Psoas muscle (tissue), 8 donors: ENCODE measurements around the gene COL26A1. TPM values are rescaled to one million over a fixed set of nuclear protein-coding genes. Genes with fewer than 3 reads are reported as not detected.

ENCODE experiments used
- ATAC-seq, 4 donors: fragments of 200-7000 bp; cut with Tn5 transposase; one replicate each; pipeline ENCODE4 v1.9.1; 2020; ENCODE audit warnings: moderate library complexity in 3 of 4, mild to moderate bottlenecking in 2 of 4
- DNase-seq, 2 donors: peaks; one replicate each; pipeline ENCODE4 v3.0.0-alpha.2; 2020
- H3K27ac ChIP-seq: fragments of 200-600 bp; one replicate; pipeline ENCODE4 v1.8.0; 2022
- H3K27me3 ChIP-seq, 3 donors: fragments of 200-600 bp in 1 of 3; one replicate each; pipeline versions ENCODE4 v1.6.1 to v1.8.0; 2013 to 2022; ENCODE audit warnings: low read length in 2 of 3, mild to moderate bottlenecking in 2 of 3, moderate library complexity in 1 of 3; ENCODE audit not compliant: insufficient read depth in 3 of 3
- H3K36me3 ChIP-seq, 2 donors: fragments of 200-600 bp in 1 of 2; one replicate each; pipeline versions ENCODE4 v1.6.1 to v1.8.0; 2013 to 2022; ENCODE audit warnings: low read depth in 1 of 2, mild to moderate bottlenecking in 1 of 2, moderate library complexity in 1 of 2; ENCODE audit not compliant: insufficient read depth in 1 of 2
- H3K4me1 ChIP-seq: fragments of 200-600 bp; one replicate; pipeline ENCODE4 v1.8.0; 2022
- H3K4me3 ChIP-seq: fragments of 200-600 bp; one replicate; pipeline ENCODE4 v1.8.0; 2022; ENCODE audit warnings: mild to moderate bottlenecking
- H3K9me3 ChIP-seq: fragments of 200-600 bp; one replicate; pipeline ENCODE4 v1.8.0; 2022
- CTCF ChIP-seq: fragments of 200-600 bp; IDR thresholded peaks from one replicate; pipeline ENCODE4 v1.8.0; 2022; ENCODE audit warnings: antibody characterized with exemption
- WGBS, 3 donors: extraction: QIAGEN DNeasy Blood & Tissue Kit; methylation state at CpG; one replicate each; pipeline versions ENCODE4 v1.1.6 to v1.1.7; 2013; 5-methylcytosine and 5-hydroxymethylcytosine counted together
- intact Hi-C, 2 donors: fragments of 100-400 bp; cut with DNase I; formaldehyde crosslinking; loops; one replicate each; pipeline versions ENCODE4 v1.11.0 to v1.14.2; 2022
- polyA plus RNA-seq, 3 donors: library from polyadenylated mRNA; stranded (reverse); fragments of 200-250 nt; gene quantifications; one replicate each; pipeline ENCODE4 v1.2.3, GENCODE V29; 2013
- total RNA-seq, 4 donors: library from RNA; stranded (reverse); fragmentation: NEBNext Ultra II Directional in 2 of 4; extraction: Animal tissue kit (Norgen Biotek cat#: 25700) in 2 of 4; gene quantifications; one replicate each; pipeline versions ENCODE4 v1.2.1 to v1.2.4, GENCODE V29; 2021 to 2023
- donor health status: healthy with polysubstance abuse.
- donor health status: DM: no; HTN: no; CAD: no; lungs with moderate emphysema.
- donor health status: Bipolar disorder and iron deficiency.
- donor health status: healthy.
- donor health status: DM: yes; HTN: yes; CAD: no.
- donor health status: DM: no; HTN: no; CAD: no.
- donor health status: DM: no; HTN: no; CAD: no.
- donor health status: DM: yes; HTN: yes; CAD: no.

The COL26A1 gene
- total and polyA plus RNA-seq, 7 donors = 0.03 TPM; not detected in 6

- no peaks in the 10 kb centered on the region for H3K36me3 ChIP-seq
- WGBS, 3 donors = 83 to 90% (median 86%) methylated on average over 8 of the region's 8 CpGs
- ATAC-seq = no peak
- no peaks in the 10 kb centered on the region for H3K27me3 ChIP-seq
- H3K9me3 ChIP-seq = no peaks in the 10 kb centered on the region
- no peak overlapping the region for H3K27ac ChIP-seq
- no peaks in the 10 kb centered on the region for H3K4me1 ChIP-seq
- no peak for DNase-seq
- intact Hi-C loops = no loop called here
- no peak overlapping the region for H3K4me3 ChIP-seq
- TF ChIP-seq CTCF = no peak
These were observed 203.0 kb downstream of the COL26A1 start for GRCh38 chr7:101565601-101566209.

- intact Hi-C loops = no loop called here
- ATAC-seq (no peak), DNase-seq (no peak)
- no peaks in the 10 kb centered on the region for H3K27me3 ChIP-seq
- WGBS, 3 donors = 82 to 87% (median 83%) methylated on average over 7 of the region's 7 CpGs
- no peak overlapping the region for H3K27ac ChIP-seq
- H3K4me3 ChIP-seq = no peak overlapping the region
- H3K4me1 ChIP-seq = no peaks in the 10 kb centered on the region
- no peak for TF ChIP-seq CTCF
- H3K36me3 ChIP-seq = no peaks in the 10 kb centered on the region
- H3K9me3 ChIP-seq = no peaks in the 10 kb centered on the region
These were observed 204.6 kb downstream of the COL26A1 start for GRCh38 chr7:101567230-101567629.

GRCh38 chr7:101572156-101572555 is 209.5 kb downstream of the COL26A1 start:
- no peaks in the 10 kb centered on the region for H3K4me1 ChIP-seq
- no peaks in the 10 kb centered on the region for H3K27me3 ChIP-seq
- WGBS, 3 donors = 85 to 93% (median 90%) methylated on average over 2 of the region's 2 CpGs
- DNase-seq (no peak), ATAC-seq (no peak)
- H3K27ac ChIP-seq = no peak overlapping the region
- H3K4me3 ChIP-seq = no peak overlapping the region
- intact Hi-C loops = no loop called here
- H3K9me3 ChIP-seq = peaks cover 12% of the 10 kb centered on the region
- no peak for TF ChIP-seq CTCF
- no peaks in the 10 kb centered on the region for H3K36me3 ChIP-seq

- ATAC-seq = no peak
- WGBS, 3 donors = 53 to 59% (median 55%) methylated on average over 2 of the region's 2 CpGs
- intact Hi-C loops = no loop called here
These were observed 212.5 kb downstream of the COL26A1 start for GRCh38 chr7:101575168-101575567.

More at GRCh38 chr7:101575168-101575567, 212.5 kb downstream of the COL26A1 start:
- Histone ChIP-seq H3K27me3 (no peaks in the 10 kb centered on the region), H3K4me1 (no peaks in the 10 kb centered on the region), H3K36me3 (no peaks in the 10 kb centered on the region), H3K9me3 (peaks cover 12% of the 10 kb centered on the region), H3K4me3 (no peak overlapping the region), H3K27ac (no peak overlapping the region)
- DNase-seq = no peak
- TF ChIP-seq CTCF = no peak
